Immature natural killer cell (primary cell): Measurements from ENCODE around the gene AKAP3. TPM values are rescaled to one million over a fixed set of nuclear protein-coding genes. Genes with fewer than 3 reads are reported as not detected.

ENCODE experiments used
- DNase-seq, 3 donors: peaks; one replicate each; pipeline ENCODE4 v3.0.0; 2022; ENCODE audit warnings: mixed read lengths in 1 of 3
- H3K27ac Mint-ChIP-seq, 6 donors: one replicate each; pipeline ENCODE4 v1.8.0; 2020; ENCODE audit warnings: mixed read lengths in 6 of 6, mild to moderate bottlenecking in 5 of 6, inconsistent platforms in 4 of 6, moderate library complexity in 3 of 6
- H3K27me3 Mint-ChIP-seq, 3 donors: one replicate each; pipeline ENCODE4 v1.8.0; 2020 to 2021; ENCODE audit warnings: low read depth in 3 of 3, mild to moderate bottlenecking in 3 of 3, mixed read lengths in 3 of 3, moderate library complexity in 3 of 3, inconsistent platforms in 1 of 3
- H3K36me3 Mint-ChIP-seq, 3 donors: one replicate each; pipeline ENCODE4 v1.8.0; 2020; ENCODE audit warnings: mixed read lengths in 3 of 3, inconsistent platforms in 2 of 3, mild to moderate bottlenecking in 2 of 3
- H3K4me1 Mint-ChIP-seq, 2 donors: one replicate each; pipeline ENCODE4 v1.8.0; 2020; ENCODE audit warnings: inconsistent platforms in 2 of 2, mild to moderate bottlenecking in 2 of 2, mixed read lengths in 2 of 2, moderate library complexity in 1 of 2
- H3K4me3 Mint-ChIP-seq, 5 donors: one replicate each; pipeline ENCODE4 v1.8.0; 2020; ENCODE audit warnings: mild to moderate bottlenecking in 5 of 5, mixed read lengths in 5 of 5, inconsistent platforms in 3 of 5, moderate library complexity in 3 of 5
- H3K9me3 Mint-ChIP-seq, 6 donors: one replicate each; pipeline ENCODE4 v1.8.0; 2020; ENCODE audit warnings: mild to moderate bottlenecking in 6 of 6, mixed read lengths in 6 of 6, inconsistent platforms in 4 of 6, moderate library complexity in 3 of 6
- polyA plus RNA-seq, 3 donors: library from polyadenylated mRNA; unstranded; fragments of 300-500 nt; fragmentation: Illumina TruSeq; gene quantifications; one replicate each; pipeline ENCODE4 v1.2.3, GENCODE V29; 2021

AKAP3 gene
- 1 to 10 TPM in 1 of 3 donors, under 1 TPM in 1, not detected in 1; 0.11 to 2.0 TPM for polyA plus RNA-seq

DNA sequence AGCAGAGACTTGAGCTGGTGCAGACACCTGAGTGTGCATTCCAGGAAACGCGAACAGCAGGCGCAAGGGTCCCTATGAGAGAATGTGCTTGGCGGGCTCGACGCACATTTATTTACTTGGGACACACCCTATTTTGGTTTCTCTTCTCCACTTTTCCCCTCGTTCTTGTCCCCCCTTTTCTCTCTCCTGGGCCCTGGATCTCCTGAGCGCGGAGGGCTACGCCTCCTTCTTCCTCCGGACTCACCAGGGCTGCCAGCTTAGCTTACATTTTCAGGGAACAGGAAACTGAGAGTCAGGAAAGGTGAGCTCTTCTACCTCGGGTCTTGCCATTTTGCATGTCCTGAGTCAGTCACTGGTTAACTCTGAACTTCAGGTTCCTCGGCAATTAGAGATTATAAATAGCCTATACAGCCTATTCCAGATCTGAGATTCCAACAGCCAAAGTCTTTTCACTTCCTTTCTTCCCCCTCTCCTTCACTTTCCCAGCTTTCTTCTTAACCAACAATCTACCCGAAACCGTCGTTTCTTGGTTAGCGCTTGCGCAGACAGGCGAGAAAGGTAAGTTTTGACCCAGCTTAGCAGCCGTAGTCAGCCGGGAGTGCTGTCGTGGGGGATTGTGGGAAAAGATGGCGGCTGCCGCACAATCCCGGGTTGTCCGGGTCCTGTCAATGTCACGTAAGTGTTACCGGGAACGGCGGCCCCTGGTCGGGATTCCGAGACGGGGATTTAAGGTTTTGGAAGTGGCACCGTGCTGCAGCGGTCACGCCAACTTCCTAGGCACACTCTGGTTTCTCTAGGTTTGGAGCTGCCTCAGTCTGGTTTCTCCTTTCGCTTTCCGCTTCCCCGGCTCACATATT lies at the start of gene AKAP3, which contains the start of gene NDUFA9:
Gene AKAP3 (minus strand): TSS at position 551 of the 857 bp plus-strand sequence. CDS start 10,855 bp downstream, outside the sequence.
Gene NDUFA9 (plus strand): TSS at position 614 of the 857 bp plus-strand sequence. CDS start 13 bp downstream, at position 627.
- H3K4me3 Mint-ChIP-seq: peak within 1 kb of the TSS; percentile 92 to 98 (median 96)
- peaks cover 3 to 12% (median 5%) of the 10 kb centered on the region in 3 donors for H3K27me3 Mint-ChIP-seq
- peak; percentile 74 to 81 (median 75) for DNase-seq
- no peaks in the 10 kb centered on the region for H3K9me3 Mint-ChIP-seq
- peaks cover 42 to 60% of the 10 kb centered on the region in 2 donors for H3K4me1 Mint-ChIP-seq
- peaks cover 0 to 4% (median 0%) of the 10 kb centered on the region in 3 donors for H3K36me3 Mint-ChIP-seq
- H3K27ac Mint-ChIP-seq: peak within 1 kb of the TSS; percentile 89 to 96 (median 93)

GRCh38 chr12:4690760-4691159 lies 41.9 kb upstream of the AKAP3 start:
- peaks cover 23 to 44% (median 25%) of the 10 kb centered on the region in 3 donors for H3K36me3 Mint-ChIP-seq
- no peak for DNase-seq
- H3K9me3 Mint-ChIP-seq: no peaks in the 10 kb centered on the region
- no peak overlapping the region for H3K4me3 Mint-ChIP-seq
- peaks cover 0 to 1% (median 0%) of the 10 kb centered on the region in 3 donors for H3K27me3 Mint-ChIP-seq
- H3K27ac Mint-ChIP-seq: no peak overlapping the region
- H3K4me1 Mint-ChIP-seq: no peaks in the 10 kb centered on the region

DNA sequence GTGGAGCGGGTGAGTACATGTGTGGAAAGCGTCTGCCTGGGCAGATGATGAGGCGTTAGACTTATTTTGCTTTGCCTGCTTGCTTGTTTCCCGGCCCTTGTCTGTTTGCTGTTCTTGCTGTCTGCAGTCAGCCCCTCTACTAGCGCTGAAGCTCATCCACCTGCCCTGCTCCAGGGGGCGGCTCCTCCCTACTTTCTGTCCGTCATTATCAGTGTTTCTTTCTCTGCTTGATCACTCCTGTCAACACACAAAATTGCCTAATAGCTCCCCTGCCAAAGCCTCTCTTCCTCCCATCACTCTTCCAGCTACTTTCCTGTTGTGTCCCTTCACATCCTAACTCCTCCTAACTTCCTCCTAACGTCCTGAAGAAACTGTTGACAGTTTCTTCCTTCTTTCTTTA lies 36.5 kb upstream of the AKAP3 start:
- no peaks in the 10 kb centered on the region for H3K9me3 Mint-ChIP-seq
- H3K36me3 Mint-ChIP-seq: peaks cover 25 to 56% (median 42%) of the 10 kb centered on the region in 3 donors
- no peak overlapping the region for H3K27ac Mint-ChIP-seq
- H3K4me1 Mint-ChIP-seq: no peaks in the 10 kb centered on the region
- no peak for DNase-seq
- peaks cover 0 to 1% (median 0%) of the 10 kb centered on the region in 3 donors for H3K27me3 Mint-ChIP-seq
- H3K4me3 Mint-ChIP-seq: no peak overlapping the region

DNA sequence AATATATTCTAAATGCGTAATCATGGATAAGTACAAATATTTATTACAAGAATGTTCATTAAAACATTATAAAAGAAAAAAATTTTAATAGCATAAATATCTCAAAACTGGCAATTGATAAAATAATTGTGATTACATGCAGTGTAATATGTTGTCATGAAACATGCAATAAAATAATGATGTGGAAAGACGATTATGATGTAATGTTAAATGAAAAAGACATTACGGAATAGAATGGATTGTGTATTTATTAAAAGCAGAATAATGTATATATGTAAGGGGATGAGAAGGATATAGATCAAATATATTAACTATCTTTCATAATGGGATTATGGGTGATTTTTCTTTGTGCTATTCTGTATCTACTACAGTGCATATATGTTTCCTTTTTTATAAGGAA lies 32.9 kb upstream of the AKAP3 start:
- Mint-ChIP-seq H3K27me3 (peaks cover 0 to 1% (median 0%) of the 10 kb centered on the region in 3 donors), H3K36me3 (peaks cover 21 to 41% (median 33%) of the 10 kb centered on the region in 3 donors), H3K4me1 (no peaks in the 10 kb centered on the region), H3K27ac (no peak overlapping the region), H3K9me3 (no peaks in the 10 kb centered on the region), H3K4me3 (no peak overlapping the region)
- DNase-seq: no peak

DNA sequence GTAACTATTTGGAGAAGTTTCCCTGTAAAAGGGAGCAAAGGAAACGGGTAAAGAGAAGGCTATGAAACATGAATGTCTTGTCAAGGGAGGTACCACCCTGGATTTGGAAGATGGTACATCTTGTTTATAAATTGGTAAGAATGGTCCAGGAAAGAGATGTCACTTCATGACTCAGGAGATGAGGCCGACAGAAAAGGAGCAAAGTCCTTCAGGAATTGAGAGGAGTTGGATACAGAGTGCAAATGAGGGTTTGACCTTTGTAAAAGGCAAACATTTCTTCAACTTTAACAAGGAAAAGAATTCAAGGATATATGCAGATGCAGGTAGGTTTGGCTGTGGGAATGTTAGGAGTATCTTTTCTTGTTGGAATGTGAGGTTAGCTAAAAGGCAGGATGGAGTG lies 30.9 kb upstream of the AKAP3 start:
- Mint-ChIP-seq H3K36me3 (peaks cover 10 to 24% (median 17%) of the 10 kb centered on the region in 3 donors), H3K4me3 (no peak overlapping the region), H3K27me3 (no peaks in the 10 kb centered on the region), H3K9me3 (no peaks in the 10 kb centered on the region), H3K4me1 (no peaks in the 10 kb centered on the region), H3K27ac (peak overlapping the region in 1 of 6 donors; percentile 42)
- no peak for DNase-seq

- no peak overlapping the region for H3K4me3 Mint-ChIP-seq
- H3K27me3 Mint-ChIP-seq: no peaks in the 10 kb centered on the region
- DNase-seq: no peak
- peaks cover 33 to 59% (median 43%) of the 10 kb centered on the region in 3 donors for H3K36me3 Mint-ChIP-seq
- H3K9me3 Mint-ChIP-seq: no peaks in the 10 kb centered on the region
- peaks cover 0 to 2% of the 10 kb centered on the region in 2 donors for H3K4me1 Mint-ChIP-seq
- no peak overlapping the region for H3K27ac Mint-ChIP-seq
These were observed 16.4 kb upstream of the AKAP3 start for GRCh38 chr12:4665236-4665635.

DNA sequence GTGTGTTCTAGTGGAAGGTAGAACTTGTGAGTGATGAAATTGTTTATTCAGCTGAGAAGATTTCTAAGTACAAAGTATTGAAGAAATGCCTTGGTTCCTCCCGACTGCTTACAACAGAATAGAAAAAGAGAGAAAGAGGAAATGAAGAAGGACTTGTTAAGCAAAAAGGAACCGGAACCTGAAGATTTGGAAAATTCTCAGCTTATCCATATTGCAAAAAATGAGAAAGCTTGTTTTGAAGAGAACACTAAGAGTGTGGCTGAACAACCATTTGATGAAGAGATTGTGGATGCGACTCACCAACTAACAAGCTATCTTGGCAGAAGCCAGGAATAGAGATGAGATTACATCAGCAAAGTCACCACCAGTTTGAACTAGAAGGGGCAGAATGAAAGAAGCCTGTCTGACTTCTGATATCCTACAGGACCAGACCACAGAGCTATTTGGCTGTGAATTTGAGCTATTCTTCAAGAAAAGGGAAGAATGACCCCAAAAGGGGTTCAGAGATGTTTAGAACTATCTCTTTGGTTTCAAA lies 15.2 kb upstream of the AKAP3 start:
- no peak overlapping the region for H3K4me3 Mint-ChIP-seq
- peaks cover 27 to 47% (median 31%) of the 10 kb centered on the region in 3 donors for H3K36me3 Mint-ChIP-seq
- no peaks in the 10 kb centered on the region for H3K9me3 Mint-ChIP-seq
- no peak for DNase-seq
- H3K4me1 Mint-ChIP-seq: peaks cover 0 to 2% of the 10 kb centered on the region in 2 donors
- no peaks in the 10 kb centered on the region for H3K27me3 Mint-ChIP-seq
- H3K27ac Mint-ChIP-seq: no peak overlapping the region

DNA sequence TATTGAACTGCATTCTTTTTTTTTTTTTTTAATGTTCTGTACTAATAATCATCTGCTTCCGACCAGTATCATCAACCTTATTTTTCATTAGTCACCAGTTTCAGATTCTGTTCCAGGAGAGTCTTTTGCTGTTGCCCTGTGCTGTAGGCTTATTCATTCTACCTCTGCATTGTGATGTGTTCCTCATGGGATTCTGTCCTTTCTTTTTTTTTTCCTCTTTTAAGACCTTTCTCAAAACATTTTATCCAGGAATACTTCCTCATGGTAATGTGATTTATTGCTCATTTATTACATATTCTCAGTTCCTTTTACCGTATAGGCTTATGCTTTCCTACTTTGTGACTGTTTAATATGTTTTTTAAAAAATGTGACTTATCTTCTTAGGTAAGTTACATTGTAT lies 4.8 kb upstream of the AKAP3 start:
- Mint-ChIP-seq H3K4me1 (peaks cover 32 to 57% of the 10 kb centered on the region in 2 donors), H3K4me3 (no peak overlapping the region)

GRCh38 chr12:4653257-4653656 lies 4.4 kb upstream of the AKAP3 start:
- no peak for DNase-seq
- no peak overlapping the region for H3K4me3 Mint-ChIP-seq
- peaks cover 0 to 28% (median 8%) of the 10 kb centered on the region in 3 donors for H3K36me3 Mint-ChIP-seq
- H3K27me3 Mint-ChIP-seq: peaks cover 1 to 9% (median 5%) of the 10 kb centered on the region in 3 donors
- H3K27ac Mint-ChIP-seq: no peak overlapping the region
- no peaks in the 10 kb centered on the region for H3K9me3 Mint-ChIP-seq
- H3K4me1 Mint-ChIP-seq: peaks cover 37 to 62% of the 10 kb centered on the region in 2 donors

More for the DNA sequence above, 4.8 kb upstream of the AKAP3 start:
- peaks cover 0 to 30% (median 8%) of the 10 kb centered on the region in 3 donors for H3K36me3 Mint-ChIP-seq
- H3K27ac Mint-ChIP-seq: no peak overlapping the region
- no peaks in the 10 kb centered on the region for H3K9me3 Mint-ChIP-seq
- DNase-seq: no peak
- peaks cover 1 to 7% (median 5%) of the 10 kb centered on the region in 3 donors for H3K27me3 Mint-ChIP-seq

DNA sequence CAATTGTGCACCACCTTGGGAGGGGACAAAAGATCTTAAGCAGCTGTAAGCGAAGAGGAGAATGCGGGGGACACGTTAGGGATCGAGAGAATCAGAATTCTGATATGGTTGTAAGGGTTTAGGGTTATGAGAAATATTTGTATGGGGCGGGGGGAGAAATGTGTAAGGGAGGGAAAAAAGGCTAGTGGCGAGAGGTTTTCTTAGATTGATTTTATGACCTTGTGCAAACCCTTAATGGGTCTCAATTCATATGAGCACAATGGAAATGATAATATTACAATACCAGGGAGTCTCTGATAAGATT lies 459 bp upstream of the AKAP3 start:
- Mint-ChIP-seq H3K9me3 (no peaks in the 10 kb centered on the region), H3K4me3 (peak overlapping the region; percentile 92 to 98 (median 96)), H3K36me3 (peaks cover 0 to 4% (median 0%) of the 10 kb centered on the region in 3 donors), H3K27ac (peak overlapping the region; percentile 89 to 96 (median 93)), H3K27me3 (peaks cover 1 to 12% (median 5%) of the 10 kb centered on the region in 3 donors), H3K4me1 (peaks cover 42 to 66% of the 10 kb centered on the region in 2 donors)
- no peak for DNase-seq

- H3K27me3 Mint-ChIP-seq: peaks cover 3 to 12% (median 5%) of the 10 kb centered on the region in 3 donors
- H3K27ac Mint-ChIP-seq: peak overlapping the region; percentile 89 to 96 (median 93)
- DNase-seq: no peak
- H3K4me1 Mint-ChIP-seq: peaks cover 42 to 57% of the 10 kb centered on the region in 2 donors
- no peaks in the 10 kb centered on the region for H3K9me3 Mint-ChIP-seq
- peak overlapping the region; percentile 92 to 98 (median 96) for H3K4me3 Mint-ChIP-seq
- peaks cover 0 to 4% (median 0%) of the 10 kb centered on the region in 3 donors for H3K36me3 Mint-ChIP-seq
These were observed 749 bp downstream of the AKAP3 start for GRCh38 chr12:4648104-4648500.

GRCh38 chr12:4645023-4645422 lies 3.8 kb downstream of the AKAP3 start:
- H3K4me3 Mint-ChIP-seq: no peak overlapping the region
- peaks cover 0 to 2% (median 0%) of the 10 kb centered on the region in 6 donors for H3K9me3 Mint-ChIP-seq
- peaks cover 24 to 28% of the 10 kb centered on the region in 2 donors for H3K4me1 Mint-ChIP-seq
- H3K36me3 Mint-ChIP-seq: peaks cover 0 to 4% (median 0%) of the 10 kb centered on the region in 3 donors
- H3K27me3 Mint-ChIP-seq: peaks cover 3 to 16% (median 8%) of the 10 kb centered on the region in 3 donors
- no peak overlapping the region for H3K27ac Mint-ChIP-seq
- DNase-seq: no peak

- Mint-ChIP-seq H3K27ac (no peak overlapping the region), H3K9me3 (peaks cover 0 to 2% (median 0%) of the 10 kb centered on the region in 6 donors), H3K4me1 (peaks cover 11 to 16% of the 10 kb centered on the region in 2 donors), H3K36me3 (peaks cover 0 to 4% (median 0%) of the 10 kb centered on the region in 3 donors), H3K27me3 (peaks cover 2 to 9% (median 4%) of the 10 kb centered on the region in 3 donors), H3K4me3 (no peak overlapping the region)
- DNase-seq: no peak
These were observed 5.1 kb downstream of the AKAP3 start for GRCh38 chr12:4643747-4644146.

GRCh38 chr12:4630262-4630661 lies 18.6 kb downstream of the AKAP3 start:
- Mint-ChIP-seq H3K27me3 (peaks cover 0 to 6% (median 4%) of the 10 kb centered on the region in 3 donors), H3K9me3 (peaks cover 0 to 2% (median 0%) of the 10 kb centered on the region in 6 donors), H3K4me1 (no peaks in the 10 kb centered on the region), H3K4me3 (no peak overlapping the region), H3K27ac (no peak overlapping the region), H3K36me3 (peaks cover 0 to 4% (median 0%) of the 10 kb centered on the region in 3 donors)
- no peak for DNase-seq
